ENCODE results near the gene NR1D1. TPM values are rescaled to one million over a fixed set of nuclear protein-coding genes. Genes with fewer than 3 reads are reported as not detected.

The NR1D1 gene
- total RNA-seq, 1 donor from 2014 or later, result 2.6 TPM

Other genes with a start within 250 kb of the NR1D1 start
- not detected in 2 replicates for gene IKZF3, start 236.3 kb downstream of the NR1D1 start, total RNA-seq
- not detected in 2 replicates for gene ZPBP2, start 232.4 kb downstream of the NR1D1 start, total RNA-seq
- 25.7 and 25.9 TPM in 2 replicates for gene GSDMB, start 182.0 kb downstream of the NR1D1 start, total RNA-seq
- 80.4 and 87.6 TPM in 2 replicates for gene ORMDL3, start 173.0 kb downstream of the NR1D1 start, total RNA-seq
- gene LRRC3C, start 172.9 kb downstream of the NR1D1 start, total RNA-seq, result not detected in 2 replicates
- not detected in 2 replicates for gene GSDMA, start 137.6 kb downstream of the NR1D1 start, total RNA-seq
- 117 and 119 TPM in 2 replicates for gene PSMD3, start 119.8 kb downstream of the NR1D1 start, total RNA-seq
- not detected in 2 replicates for gene CSF3, start 85.1 kb downstream of the NR1D1 start, total RNA-seq
- 143 and 161 TPM in 2 replicates for gene MED24, start 46.2 kb downstream of the NR1D1 start, total RNA-seq
- gene THRA, start 37.6 kb downstream of the NR1D1 start, total RNA-seq, result 21.3 and 25.0 TPM in 2 replicates
- gene MSL1, start 21.4 kb upstream of the NR1D1 start, total RNA-seq, result 137 and 143 TPM in 2 replicates
- gene CASC3, start 39.9 kb upstream of the NR1D1 start, total RNA-seq, result 121 and 122 TPM in 2 replicates
- gene RAPGEFL1, start 76.9 kb upstream of the NR1D1 start, total RNA-seq, result 17.0 and 18.3 TPM in 2 replicates
- 37.5 and 38.2 TPM in 2 replicates for gene WIPF2, start 118.7 kb upstream of the NR1D1 start, total RNA-seq
- gene CDC6, start 187.3 kb upstream of the NR1D1 start, total RNA-seq, result 35.7 and 38.5 TPM in 2 replicates
- gene RARA, start 208.6 kb upstream of the NR1D1 start, total RNA-seq, result 50.8 and 51.3 TPM in 2 replicates